ENCODE results near the gene CDK14.

CDK14 gene

GRCh38 chr7:90677486-90678404 is 81.6 kb downstream of the CDK14 start:
- no peak for DNase-seq (ENCODE audit: extremely low read depth in 1 of 2, low read depth in 1 of 2)

- DNase-seq (ENCODE audit: extremely low read depth in 1 of 2, low read depth in 1 of 2): no peak
Measured at GRCh38 chr7:90678986-90679385, 82.9 kb downstream of the CDK14 start.

- no peak for DNase-seq (ENCODE audit: extremely low read depth in 1 of 2, low read depth in 1 of 2)
Measured at GRCh38 chr7:90680484-90680883, 84.4 kb downstream of the CDK14 start.

GRCh38 chr7:90681336-90682022 is 85.4 kb downstream of the CDK14 start:
- no peak for DNase-seq (ENCODE audit: extremely low read depth in 1 of 2, low read depth in 1 of 2)

DNA sequence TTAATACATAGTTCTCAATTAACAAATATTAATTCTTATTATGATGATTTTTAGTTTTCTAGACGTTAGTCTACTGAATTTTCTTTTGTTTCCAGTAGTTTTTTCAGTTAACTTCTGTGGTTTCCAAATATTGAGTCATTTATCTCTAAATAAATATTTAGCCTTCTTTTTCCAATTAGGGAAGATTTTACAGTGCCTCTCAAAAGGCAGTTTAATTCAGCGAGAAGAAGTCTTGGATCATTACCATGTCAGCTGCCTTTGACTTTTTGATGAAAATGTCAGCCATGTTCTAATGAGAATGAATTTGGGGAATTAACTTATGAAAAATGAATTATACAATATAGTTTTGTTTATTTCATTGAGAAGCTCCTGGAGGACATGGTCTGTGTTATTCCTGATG is 90.0 kb downstream of the CDK14 start:
- no peak for DNase-seq (ENCODE audit: extremely low read depth in 1 of 2, low read depth in 1 of 2)

- no peak for DNase-seq (ENCODE audit: extremely low read depth in 1 of 2, low read depth in 1 of 2)
Measured at GRCh38 chr7:90688810-90689209, 92.7 kb downstream of the CDK14 start.

DNA sequence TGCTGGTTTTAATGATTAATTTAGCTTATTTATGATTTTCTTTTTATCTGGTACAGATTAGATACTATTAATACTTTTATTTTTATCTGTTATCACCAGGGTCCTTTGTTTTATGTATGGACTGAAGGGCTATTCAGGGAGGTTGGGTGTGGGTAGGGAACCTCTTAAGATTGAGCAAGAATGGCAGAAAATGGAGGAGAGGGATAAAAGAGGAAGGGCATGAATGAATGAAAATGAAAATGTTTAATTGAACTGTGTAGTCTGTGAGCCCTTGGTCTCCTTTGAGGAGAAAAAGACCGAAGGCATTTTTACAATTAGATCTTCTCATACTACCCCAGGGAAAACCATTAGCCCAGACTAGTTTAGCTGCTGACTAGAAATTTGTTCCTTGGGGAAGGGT is 93.1 kb downstream of the CDK14 start:
- DNase-seq (ENCODE audit: extremely low read depth in 1 of 2, low read depth in 1 of 2): no peak

DNA sequence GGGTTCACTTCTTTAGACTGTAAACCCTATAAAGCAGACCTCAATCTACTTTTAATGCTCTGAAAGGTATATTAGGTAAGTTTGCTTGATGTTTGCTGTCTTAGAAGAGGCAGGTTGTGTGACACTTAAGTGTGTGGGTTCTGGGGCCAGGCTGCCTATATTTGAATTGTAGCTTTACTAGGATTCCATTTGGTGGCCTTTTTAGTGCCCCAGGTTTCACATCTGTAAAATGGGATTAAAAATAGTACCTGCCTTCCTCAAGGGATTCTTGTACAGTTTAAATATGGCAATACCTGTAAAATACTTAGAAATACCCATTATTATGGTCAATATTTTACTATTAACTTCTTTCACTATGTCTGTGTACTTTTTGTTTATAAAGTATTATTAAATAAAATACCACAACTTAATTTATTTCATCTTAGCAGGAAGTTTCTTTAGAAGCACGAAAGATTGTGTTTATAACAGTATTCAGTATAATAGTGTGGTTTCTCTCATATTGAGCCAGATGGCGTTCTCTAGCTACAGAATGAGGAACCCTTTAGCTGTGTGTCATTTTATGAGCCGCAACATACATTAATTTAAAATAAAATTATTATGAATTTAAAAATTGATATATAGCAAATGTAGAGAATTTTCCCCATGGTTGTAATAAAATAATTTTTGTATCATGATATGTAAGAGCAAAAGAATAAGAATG is 94.2 kb downstream of the CDK14 start:
- no peak for DNase-seq (ENCODE audit: extremely low read depth in 1 of 2, low read depth in 1 of 2)

DNA sequence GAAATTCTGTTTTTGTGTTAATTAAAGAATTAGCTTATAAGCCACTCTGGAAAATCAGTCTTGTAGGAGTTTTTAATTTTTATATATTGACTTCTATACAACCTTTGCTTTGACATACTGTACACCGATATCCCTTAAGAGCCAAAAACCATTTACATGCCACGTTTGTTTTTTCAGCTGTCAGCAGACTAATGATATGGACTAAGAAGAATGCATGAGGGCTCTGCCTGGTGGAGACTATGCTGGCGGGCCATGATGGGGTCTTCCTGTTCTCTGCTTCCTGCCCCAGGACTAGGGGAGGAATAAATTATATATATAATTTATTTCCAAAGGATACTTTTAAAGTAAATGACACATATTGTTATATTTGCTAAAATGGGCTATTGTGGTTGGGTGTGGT is 96.3 kb downstream of the CDK14 start:
- DNase-seq (ENCODE audit: extremely low read depth in 1 of 2, low read depth in 1 of 2): no peak

- DNase-seq (ENCODE audit: extremely low read depth in 1 of 2, low read depth in 1 of 2): no peak
Measured at GRCh38 chr7:90692947-90693346, 96.8 kb downstream of the CDK14 start.

DNA sequence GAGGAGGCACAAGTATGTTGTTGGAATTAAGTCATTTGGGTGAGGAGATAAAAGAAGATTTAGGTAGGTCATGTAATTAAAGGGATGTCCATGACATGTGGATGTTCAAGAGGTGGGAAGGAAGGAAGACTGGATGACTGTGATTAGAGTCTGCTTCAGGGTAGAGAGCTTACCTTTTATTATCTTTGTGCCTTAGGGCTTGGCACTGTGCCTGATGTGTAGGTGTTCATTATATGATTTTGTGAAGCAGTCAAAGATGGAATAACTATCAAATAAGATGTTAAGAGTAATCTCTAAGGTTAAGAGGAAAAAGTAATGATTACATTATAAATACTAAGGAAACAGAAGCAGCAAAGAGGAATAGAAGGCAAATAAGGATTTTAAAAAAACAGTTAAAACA is 97.8 kb downstream of the CDK14 start:
- no peak for DNase-seq (ENCODE audit: extremely low read depth in 1 of 2, low read depth in 1 of 2)

- no peak for DNase-seq (ENCODE audit: extremely low read depth in 1 of 2, low read depth in 1 of 2)
Measured at GRCh38 chr7:90698616-90699015, 102.5 kb downstream of the CDK14 start.

- no peak for DNase-seq (ENCODE audit: extremely low read depth in 1 of 2, low read depth in 1 of 2)
Measured at GRCh38 chr7:90701021-90701420, 104.9 kb downstream of the CDK14 start.

GRCh38 chr7:90701771-90702170 is 105.7 kb downstream of the CDK14 start:
- no peak for DNase-seq (ENCODE audit: extremely low read depth in 1 of 2, low read depth in 1 of 2)

DNA sequence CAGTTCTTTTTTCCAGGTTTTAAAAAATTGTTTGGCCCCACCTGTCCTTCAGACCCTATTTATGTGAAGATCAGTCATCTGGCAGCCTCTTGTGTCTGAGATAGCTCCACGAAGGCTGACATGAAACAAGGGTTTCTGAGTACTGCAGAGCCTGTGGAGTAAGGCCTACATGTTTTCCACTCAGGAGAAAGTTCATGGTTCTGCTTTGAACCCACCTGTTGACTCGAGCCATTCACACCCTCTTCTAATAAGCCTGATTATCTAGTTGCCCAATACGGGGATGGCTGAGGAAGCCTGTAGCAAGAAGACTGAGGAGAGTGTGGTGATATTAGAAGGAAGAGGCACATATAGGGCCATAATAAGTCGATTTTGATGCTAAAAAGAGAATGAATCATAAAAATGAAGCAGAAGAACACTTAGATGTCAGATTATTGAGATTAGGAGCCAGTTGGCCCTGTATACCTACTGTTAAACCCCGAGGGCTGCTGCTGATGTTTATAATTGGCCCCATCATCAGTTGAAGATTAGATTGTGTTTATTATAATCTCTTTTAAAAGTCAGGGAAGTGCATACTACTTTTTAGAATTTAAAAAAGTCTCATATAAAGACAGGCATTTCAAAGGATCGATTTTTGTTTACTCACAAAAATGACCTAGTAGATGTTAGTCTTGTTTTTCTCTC is 109.4 kb downstream of the CDK14 start:
- no peak for DNase-seq (ENCODE audit: extremely low read depth in 1 of 2, low read depth in 1 of 2)

DNA sequence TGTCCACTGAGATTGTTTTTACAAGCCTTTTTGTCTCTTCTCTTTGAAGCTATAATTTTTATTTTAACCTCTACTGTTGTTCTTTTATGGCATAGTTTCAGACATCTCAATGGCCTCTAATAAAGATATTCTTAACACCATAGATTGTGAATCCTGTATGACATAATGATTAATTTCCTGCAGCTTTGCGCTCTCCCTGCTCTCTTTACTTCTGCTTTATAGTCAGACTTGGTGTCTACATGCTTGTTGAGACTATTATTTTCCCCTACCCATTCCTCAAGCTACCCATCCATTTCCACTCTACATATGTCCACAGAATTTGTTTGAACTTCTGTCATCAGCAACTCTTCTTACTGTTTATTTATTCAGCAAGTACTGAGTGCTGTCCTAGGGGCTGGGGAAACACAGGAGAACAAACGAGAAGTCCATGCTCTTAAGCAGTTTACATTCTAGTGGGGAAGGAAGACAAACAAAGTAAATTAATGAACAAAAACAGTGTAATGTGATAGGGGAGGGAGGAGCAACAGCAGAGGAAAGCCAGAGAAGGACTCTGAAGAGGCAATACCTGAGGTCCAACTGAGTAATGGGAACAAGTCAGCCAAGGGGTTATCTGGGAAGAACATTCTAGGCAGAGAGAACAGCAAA is 110.1 kb downstream of the CDK14 start:
- DNase-seq (ENCODE audit: extremely low read depth in 1 of 2, low read depth in 1 of 2): no peak

GRCh38 chr7:90708841-90709317 is 112.8 kb downstream of the CDK14 start:
- DNase-seq (ENCODE audit: extremely low read depth in 1 of 2, low read depth in 1 of 2): no peak

- no peak for DNase-seq (ENCODE audit: extremely low read depth in 1 of 2, low read depth in 1 of 2)
Measured at GRCh38 chr7:90709501-90710465, 113.7 kb downstream of the CDK14 start.

- DNase-seq (ENCODE audit: extremely low read depth in 1 of 2, low read depth in 1 of 2): no peak
Measured at GRCh38 chr7:90710466-90710850, 114.3 kb downstream of the CDK14 start.

Data from activated CD8-positive, alpha-beta memory T cell treated with anti-CD3 and anti-CD28 coated beads for 1 hour (primary cell).